GM23338 (cell line): Measurements from ENCODE around the gene SLC37A1. TPM values are rescaled to one million over a fixed set of nuclear protein-coding genes. Genes with fewer than 3 reads are reported as not detected.

Source experiments
- ATAC-seq: fragments of 200-7000 bp; cut with Tn5 transposase; 3 replicates; pipeline ENCODE4 v1.9.1; 2020
- DNase-seq: peaks from one replicate; pipeline ENCODE4 v3.0.0-alpha.2; 2015; ENCODE audit warnings: low spot score
- H2AFZ ChIP-seq: fragments of 200-600 bp; sonication (generic); 2 replicates; pipeline ENCODE4 v1.8.0; 2016; ENCODE audit warnings: antibody characterized with exemption, mild to moderate bottlenecking, moderate library complexity
- H3F3A ChIP-seq: fragments of 200-600 bp; sonication (generic); replicated peaks from 2 replicates; pipeline ENCODE4 v1.8.0; 2017; ENCODE audit warnings: antibody characterized with exemption, mixed run types, low read depth
- H3K27ac ChIP-seq: fragments of 200-600 bp; sonication (generic); 2 replicates; pipeline ENCODE4 v1.6.1; 2016; ENCODE audit warnings: low read depth
- H3K27me3 ChIP-seq: fragments of 200-600 bp; sonication (generic); 2 replicates; pipeline ENCODE4 v1.8.0; 2016; ENCODE audit warnings: mild to moderate bottlenecking, mixed run types, moderate library complexity; ENCODE audit not compliant: insufficient read depth
- H3K36me3 ChIP-seq: fragments of 200-600 bp; sonication (generic); 2 replicates; pipeline ENCODE4 v1.8.0; 2016; ENCODE audit warnings: mild to moderate bottlenecking; ENCODE audit not compliant: insufficient read depth
- H3K4me1 ChIP-seq: fragments of 200-600 bp; sonication (generic); 2 replicates; pipeline ENCODE4 v1.8.0; 2016; ENCODE audit warnings: mild to moderate bottlenecking, moderate library complexity; ENCODE audit not compliant: insufficient read depth
- H3K4me2 ChIP-seq: fragments of 200-600 bp; sonication (generic); 2 replicates; pipeline ENCODE4 v1.7.1; 2017; ENCODE audit warnings: mixed run types
- H3K4me3 ChIP-seq: fragments of 200-600 bp; sonication (generic); 2 replicates; pipeline ENCODE4 v1.6.1; 2016; ENCODE audit warnings: mixed run types
- H3K79me2 ChIP-seq: fragments of 200-600 bp; sonication (generic); replicated peaks from 2 replicates; pipeline ENCODE4 v1.8.0; 2017; ENCODE audit warnings: mild to moderate bottlenecking; ENCODE audit not compliant: insufficient read depth
- H3K9me2 ChIP-seq: fragments of 200-600 bp; sonication (generic); 2 replicates; pipeline ENCODE4 v1.8.0; 2017; ENCODE audit not compliant: insufficient read depth
- H4K20me1 ChIP-seq: fragments of 200-600 bp; sonication (generic); replicated peaks from 2 replicates; pipeline ENCODE4 v1.8.0; 2017; ENCODE audit warnings: mild to moderate bottlenecking; ENCODE audit not compliant: insufficient read depth
- H3K27ac Mint-ChIP-seq: 2 replicates; pipeline ENCODE4 v1.8.0; 2020; ENCODE audit warnings: inconsistent platforms, mild to moderate bottlenecking, moderate library complexity, mixed read lengths
- H3K27me3 Mint-ChIP-seq: 3 replicates; pipeline ENCODE4 v1.8.0; 2022; ENCODE audit warnings: low read depth, mild to moderate bottlenecking, moderate library complexity, mixed read lengths, inconsistent platforms; ENCODE audit not compliant: insufficient read depth, poor library complexity
- H3K36me3 Mint-ChIP-seq: 3 replicates; pipeline ENCODE4 v1.8.0; 2021; ENCODE audit warnings: low read depth, mild to moderate bottlenecking, inconsistent platforms, moderate library complexity, mixed read lengths
- H3K4me1 Mint-ChIP-seq: 3 replicates; pipeline ENCODE4 v1.8.0; 2020; ENCODE audit warnings: mild to moderate bottlenecking, inconsistent platforms, mixed read lengths
- H3K4me3 Mint-ChIP-seq: 3 replicates; pipeline ENCODE4 v1.8.0; 2021; ENCODE audit warnings: moderate library complexity, mild to moderate bottlenecking, inconsistent platforms, mixed read lengths
- H3K9me3 Mint-ChIP-seq: 3 replicates; pipeline ENCODE4 v1.8.0; 2020; ENCODE audit warnings: moderate library complexity, mild to moderate bottlenecking, inconsistent platforms, mixed read lengths
- CREB1 ChIP-seq: fragments of 250-450 bp; sonication (Bioruptor Pico); IDR thresholded peaks from 2 replicates; pipeline ENCODE4 v1.5.0; 2020; ENCODE audit warnings: low read depth, mild to moderate bottlenecking, moderate library complexity
- CTCF ChIP-seq, 2 experiments: fragments of 200-600 bp in 1 of 2; sonication (generic) in 1 of 2; conservative IDR thresholded peaks; 2 replicates each; pipeline versions ENCODE4 v1.5.1 to v1.6.1; 2016 to 2017; ENCODE audit warnings: antibody characterized with exemption in 2 of 2, low read depth in 2 of 2, mild to moderate bottlenecking in 2 of 2, moderate library complexity in 1 of 2
- EZH2 ChIP-seq: fragments of 200-600 bp; sonication (generic); IDR thresholded peaks from one replicate; pipeline ENCODE4 v1.8.0; 2017; ENCODE audit warnings: antibody characterized with exemption, mild to moderate bottlenecking, low read depth; ENCODE audit not compliant: unreplicated experiment
- EZH2phosphoT487 ChIP-seq: fragments of 200-600 bp; sonication (generic); IDR thresholded peaks from one replicate; pipeline ENCODE4 v1.8.1; 2018; ENCODE audit warnings: antibody characterized with exemption; ENCODE audit not compliant: unreplicated experiment
- JUNB ChIP-seq: IDR thresholded peaks from one replicate; pipeline ENCODE4 v1.6.1; 2016; ENCODE audit warnings: antibody characterized with exemption; ENCODE audit not compliant: unreplicated experiment
- NANOG ChIP-seq: IDR thresholded peaks from 2 replicates; pipeline ENCODE4 v1.6.1; 2016; ENCODE audit warnings: antibody characterized with exemption, borderline replicate concordance
- POLR2AphosphoS5 ChIP-seq: IDR thresholded peaks from 2 replicates; pipeline ENCODE4 v1.6.1; 2016; ENCODE audit warnings: antibody characterized with exemption, low read depth
- REST ChIP-seq: IDR thresholded peaks from one replicate; pipeline ENCODE4 v1.6.1; 2018; ENCODE audit warnings: antibody characterized with exemption; ENCODE audit not compliant: unreplicated experiment
- STAT1 ChIP-seq: IDR thresholded peaks from one replicate; pipeline ENCODE4 v1.6.1; 2016; ENCODE audit warnings: antibody characterized with exemption; ENCODE audit not compliant: unreplicated experiment
- ZNF114 ChIP-seq: fragments of 250-450 bp; sonication (Bioruptor Pico); IDR thresholded peaks from 2 replicates; pipeline ENCODE4 v1.5.0; 2020; ENCODE audit warnings: mild to moderate bottlenecking, moderate library complexity
- ZNF331 ChIP-seq: fragments of 250-450 bp; sonication (Bioruptor Pico); IDR thresholded peaks from 2 replicates; pipeline ENCODE4 v1.5.0; 2020; ENCODE audit warnings: low read depth, mild to moderate bottlenecking, moderate library complexity
- polyA plus RNA-seq: library from polyadenylated mRNA; unstranded; fragments of >200 nt; fragmentation: Nextera tagmentation; extraction: Ambion mirVana; gene quantifications from 2 replicates; pipeline ENCODE4 v1.2.1, GENCODE V29; 2016
- total RNA-seq: library from RNA; depleted of rRNA; stranded (reverse); fragments of >200 nt; shearing (Covaris generic); gene quantifications from 2 replicates; pipeline ENCODE4 v1.2.3, GENCODE V29; 2014
- TF ChIP-seq, protein P1 (sequence below): IDR thresholded peaks from 2 replicates; pipeline ENCODE4 v1.6.1; 2016; ENCODE audit warnings: antibody characterized with exemption
- TF ChIP-seq, protein P2 (sequence below): fragments of 250-450 bp; sonication (Bioruptor Pico); IDR thresholded peaks from 2 replicates; pipeline ENCODE4 v1.5.0; 2020; ENCODE audit warnings: mild to moderate bottlenecking, moderate library complexity

SLC37A1 gene
- total and polyA plus RNA-seq, 2 experiments from 2014 or later: 14.0 to 30.3 TPM

DNA sequence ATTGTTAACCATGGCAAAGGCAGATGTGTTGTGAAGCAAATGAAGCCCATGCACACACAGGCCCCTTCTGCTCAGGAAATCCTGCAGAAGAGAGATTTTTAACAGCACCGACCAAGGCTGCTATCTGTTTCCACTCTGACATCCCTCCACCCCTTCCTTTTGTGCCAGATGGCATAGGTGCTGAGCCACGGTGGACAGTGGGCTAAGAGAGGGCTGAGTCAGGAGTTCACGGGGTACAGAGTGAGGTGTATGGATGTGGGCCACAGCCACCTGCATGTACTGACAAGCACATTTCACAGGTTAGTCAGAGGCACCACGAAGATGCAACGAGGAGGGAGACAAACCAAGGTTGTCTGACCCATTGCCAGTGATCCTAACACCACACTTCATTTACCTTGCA, 27.1 kb upstream of the SLC37A1 start:
- Histone ChIP-seq H3K27ac (no peak overlapping the region), H3K4me3 (no peak overlapping the region), H3K4me1 (no peaks in the 10 kb centered on the region), H3K36me3 (no peaks in the 10 kb centered on the region), H4K20me1 (no peaks in the 10 kb centered on the region), H3K9me2 (peaks cover 19% of the 10 kb centered on the region; the same call in 1 of the 2 replicates), H2AFZ (no peak overlapping the region), H3F3A (no peaks in the 10 kb centered on the region), H3K79me2 (no peaks in the 10 kb centered on the region), H3K4me2 (no peak overlapping the region), H3K27me3 (no peaks in the 10 kb centered on the region)
- H3K36me3 Mint-ChIP-seq: no peaks in the 10 kb centered on the region
- H3K27ac Mint-ChIP-seq: no peak overlapping the region
- ATAC-seq: no peak
- H3K4me3 Mint-ChIP-seq: no peak overlapping the region
- H3K27me3 Mint-ChIP-seq: peaks cover 8% of the 10 kb centered on the region
- no peak for TF ChIP-seq CTCF (conservative IDR thresholded peaks at IDR 0.05; ENCODE audit: low read depth in 2 of 2)
- TF ChIP-seq EZH2phosphoT487: no peak
- TF ChIP-seq EZH2: no peak
- no peak for TF ChIP-seq JUNB
- no peak for TF ChIP-seq ZNF114
- TF ChIP-seq NANOG: no peak
- TF ChIP-seq, protein P1, sequence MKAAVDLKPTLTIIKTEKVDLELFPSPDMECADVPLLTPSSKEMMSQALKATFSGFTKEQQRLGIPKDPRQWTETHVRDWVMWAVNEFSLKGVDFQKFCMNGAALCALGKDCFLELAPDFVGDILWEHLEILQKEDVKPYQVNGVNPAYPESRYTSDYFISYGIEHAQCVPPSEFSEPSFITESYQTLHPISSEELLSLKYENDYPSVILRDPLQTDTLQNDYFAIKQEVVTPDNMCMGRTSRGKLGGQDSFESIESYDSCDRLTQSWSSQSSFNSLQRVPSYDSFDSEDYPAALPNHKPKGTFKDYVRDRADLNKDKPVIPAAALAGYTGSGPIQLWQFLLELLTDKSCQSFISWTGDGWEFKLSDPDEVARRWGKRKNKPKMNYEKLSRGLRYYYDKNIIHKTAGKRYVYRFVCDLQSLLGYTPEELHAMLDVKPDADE: no peak
- TF ChIP-seq ZNF331 (CRISPR knock-in tag): no peak
- no peak for TF ChIP-seq CREB1 (CRISPR knock-in tag)
- no peak for TF ChIP-seq POLR2AphosphoS5
- TF ChIP-seq REST: no peak
- TF ChIP-seq, protein P2, sequence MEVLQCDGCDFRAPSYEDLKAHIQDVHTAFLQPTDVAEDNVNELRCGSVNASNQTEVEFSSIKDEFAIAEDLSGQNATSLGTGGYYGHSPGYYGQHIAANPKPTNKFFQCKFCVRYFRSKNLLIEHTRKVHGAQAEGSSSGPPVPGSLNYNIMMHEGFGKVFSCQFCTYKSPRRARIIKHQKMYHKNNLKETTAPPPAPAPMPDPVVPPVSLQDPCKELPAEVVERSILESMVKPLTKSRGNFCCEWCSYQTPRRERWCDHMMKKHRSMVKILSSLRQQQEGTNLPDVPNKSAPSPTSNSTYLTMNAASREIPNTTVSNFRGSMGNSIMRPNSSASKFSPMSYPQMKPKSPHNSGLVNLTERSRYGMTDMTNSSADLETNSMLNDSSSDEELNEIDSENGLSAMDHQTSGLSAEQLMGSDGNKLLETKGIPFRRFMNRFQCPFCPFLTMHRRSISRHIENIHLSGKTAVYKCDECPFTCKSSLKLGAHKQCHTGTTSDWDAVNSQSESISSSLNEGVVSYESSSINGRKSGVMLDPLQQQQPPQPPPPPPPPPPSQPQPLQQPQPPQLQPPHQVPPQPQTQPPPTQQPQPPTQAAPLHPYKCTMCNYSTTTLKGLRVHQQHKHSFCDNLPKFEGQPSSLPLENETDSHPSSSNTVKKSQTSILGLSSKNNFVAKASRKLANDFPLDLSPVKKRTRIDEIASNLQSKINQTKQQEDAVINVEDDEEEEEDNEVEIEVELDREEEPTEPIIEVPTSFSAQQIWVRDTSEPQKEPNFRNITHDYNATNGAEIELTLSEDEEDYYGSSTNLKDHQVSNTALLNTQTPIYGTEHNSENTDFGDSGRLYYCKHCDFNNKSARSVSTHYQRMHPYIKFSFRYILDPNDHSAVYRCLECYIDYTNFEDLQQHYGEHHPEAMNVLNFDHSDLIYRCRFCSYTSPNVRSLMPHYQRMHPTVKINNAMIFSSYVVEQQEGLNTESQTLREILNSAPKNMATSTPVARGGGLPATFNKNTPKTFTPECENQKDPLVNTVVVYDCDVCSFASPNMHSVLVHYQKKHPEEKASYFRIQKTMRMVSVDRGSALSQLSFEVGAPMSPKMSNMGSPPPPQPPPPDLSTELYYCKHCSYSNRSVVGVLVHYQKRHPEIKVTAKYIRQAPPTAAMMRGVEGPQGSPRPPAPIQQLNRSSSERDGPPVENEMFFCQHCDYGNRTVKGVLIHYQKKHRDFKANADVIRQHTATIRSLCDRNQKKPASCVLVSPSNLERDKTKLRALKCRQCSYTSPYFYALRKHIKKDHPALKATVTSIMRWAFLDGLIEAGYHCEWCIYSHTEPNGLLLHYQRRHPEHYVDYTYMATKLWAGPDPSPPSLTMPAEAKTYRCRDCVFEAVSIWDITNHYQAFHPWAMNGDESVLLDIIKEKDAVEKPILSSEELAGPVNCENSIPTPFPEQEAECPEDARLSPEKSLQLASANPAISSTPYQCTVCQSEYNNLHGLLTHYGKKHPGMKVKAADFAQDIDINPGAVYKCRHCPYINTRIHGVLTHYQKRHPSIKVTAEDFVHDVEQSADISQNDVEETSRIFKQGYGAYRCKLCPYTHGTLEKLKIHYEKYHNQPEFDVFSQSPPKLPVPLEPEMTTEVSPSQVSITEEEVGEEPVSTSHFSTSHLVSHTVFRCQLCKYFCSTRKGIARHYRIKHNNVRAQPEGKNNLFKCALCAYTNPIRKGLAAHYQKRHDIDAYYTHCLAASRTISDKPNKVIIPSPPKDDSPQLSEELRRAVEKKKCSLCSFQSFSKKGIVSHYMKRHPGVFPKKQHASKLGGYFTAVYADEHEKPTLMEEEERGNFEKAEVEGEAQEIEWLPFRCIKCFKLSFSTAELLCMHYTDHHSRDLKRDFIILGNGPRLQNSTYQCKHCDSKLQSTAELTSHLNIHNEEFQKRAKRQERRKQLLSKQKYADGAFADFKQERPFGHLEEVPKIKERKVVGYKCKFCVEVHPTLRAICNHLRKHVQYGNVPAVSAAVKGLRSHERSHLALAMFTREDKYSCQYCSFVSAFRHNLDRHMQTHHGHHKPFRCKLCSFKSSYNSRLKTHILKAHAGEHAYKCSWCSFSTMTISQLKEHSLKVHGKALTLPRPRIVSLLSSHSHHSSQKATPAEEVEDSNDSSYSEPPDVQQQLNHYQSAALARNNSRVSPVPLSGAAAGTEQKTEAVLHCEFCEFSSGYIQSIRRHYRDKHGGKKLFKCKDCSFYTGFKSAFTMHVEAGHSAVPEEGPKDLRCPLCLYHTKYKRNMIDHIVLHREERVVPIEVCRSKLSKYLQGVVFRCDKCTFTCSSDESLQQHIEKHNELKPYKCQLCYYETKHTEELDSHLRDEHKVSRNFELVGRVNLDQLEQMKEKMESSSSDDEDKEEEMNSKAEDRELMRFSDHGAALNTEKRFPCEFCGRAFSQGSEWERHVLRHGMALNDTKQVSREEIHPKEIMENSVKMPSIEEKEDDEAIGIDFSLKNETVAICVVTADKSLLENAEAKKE: no peak
- no peak for TF ChIP-seq STAT1
- no peaks in the 10 kb centered on the region for H3K9me3 Mint-ChIP-seq
- no peak for DNase-seq
- peaks cover 2% of the 10 kb centered on the region; the same call in 1 of the 3 replicates for H3K4me1 Mint-ChIP-seq
